Islet precursor cell (in vitro differentiated cells): ENCODE results near the gene COQ3.

ENCODE experiments used
- DNase-seq: peaks from one replicate; pipeline ENCODE4 v3.0.0-alpha.2; 2018

COQ3 gene

GRCh38 chr6:99393698-99394531 lies at the start of gene COQ3:
Gene COQ3, minus strand, starts transcription at chr6:99394195. Its CDS starts 16 bp downstream, at chr6:99394179.
- peak; percentile 97 for DNase-seq

- no peak for DNase-seq
These were observed 40.9 kb upstream of the COQ3 start for GRCh38 chr6:99434702-99435530.

DNA sequence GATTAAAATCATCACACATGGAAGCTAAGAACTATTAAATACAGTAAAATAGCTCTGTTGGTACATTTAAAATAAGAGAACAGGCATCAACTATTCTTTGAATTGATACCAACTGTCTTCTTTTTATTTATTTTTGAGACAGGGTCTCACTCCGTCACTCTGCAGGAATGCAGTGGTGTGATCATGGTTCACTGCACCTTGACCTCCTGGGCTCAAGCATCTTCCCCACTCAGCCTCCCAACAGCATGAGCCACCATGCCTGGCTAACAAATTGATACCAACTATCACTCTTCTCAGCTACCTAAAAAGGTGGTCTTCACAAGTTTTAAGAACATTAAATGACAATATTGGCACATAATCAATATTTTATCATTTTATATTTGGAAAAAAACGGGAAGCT lies 38.9 kb upstream of the COQ3 start:
- DNase-seq = no peak

GRCh38 chr6:99431901-99432300 lies 37.9 kb upstream of the COQ3 start:
- no peak for DNase-seq

DNA sequence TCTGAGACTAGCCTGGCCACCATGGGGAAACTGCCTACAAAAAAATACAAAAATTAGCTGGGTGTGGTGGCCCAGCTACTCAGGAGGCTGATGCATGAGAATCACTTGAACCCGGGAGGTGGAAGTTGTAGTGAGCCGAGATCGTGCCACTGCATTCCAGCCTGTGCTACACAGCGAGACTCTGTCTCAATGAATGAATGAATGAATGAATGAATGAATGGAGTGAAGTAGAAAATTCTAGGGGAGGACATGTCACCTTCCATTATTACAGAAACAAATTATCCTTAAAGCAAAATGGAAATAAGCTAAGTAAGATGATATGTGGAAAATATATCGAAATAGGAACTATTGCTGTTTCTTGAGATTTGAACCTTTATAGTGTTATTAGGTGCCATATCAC lies 34.0 kb upstream of the COQ3 start:
- no peak for DNase-seq

DNA sequence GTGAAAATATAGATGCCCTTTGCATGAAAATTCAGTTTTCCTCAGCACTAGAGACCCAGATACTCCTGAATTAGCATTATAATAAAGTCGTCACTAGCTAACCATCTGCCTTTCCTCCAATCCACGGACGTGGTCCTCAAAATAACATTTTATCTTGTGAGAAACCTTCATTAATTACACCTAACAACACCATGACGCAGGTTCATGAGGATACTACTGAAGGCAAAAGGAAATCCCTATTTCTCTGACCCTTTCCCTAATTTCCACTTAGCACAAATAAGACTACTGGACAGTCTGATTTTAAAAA lies 32.4 kb upstream of the COQ3 start:
- DNase-seq = no peak

DNA sequence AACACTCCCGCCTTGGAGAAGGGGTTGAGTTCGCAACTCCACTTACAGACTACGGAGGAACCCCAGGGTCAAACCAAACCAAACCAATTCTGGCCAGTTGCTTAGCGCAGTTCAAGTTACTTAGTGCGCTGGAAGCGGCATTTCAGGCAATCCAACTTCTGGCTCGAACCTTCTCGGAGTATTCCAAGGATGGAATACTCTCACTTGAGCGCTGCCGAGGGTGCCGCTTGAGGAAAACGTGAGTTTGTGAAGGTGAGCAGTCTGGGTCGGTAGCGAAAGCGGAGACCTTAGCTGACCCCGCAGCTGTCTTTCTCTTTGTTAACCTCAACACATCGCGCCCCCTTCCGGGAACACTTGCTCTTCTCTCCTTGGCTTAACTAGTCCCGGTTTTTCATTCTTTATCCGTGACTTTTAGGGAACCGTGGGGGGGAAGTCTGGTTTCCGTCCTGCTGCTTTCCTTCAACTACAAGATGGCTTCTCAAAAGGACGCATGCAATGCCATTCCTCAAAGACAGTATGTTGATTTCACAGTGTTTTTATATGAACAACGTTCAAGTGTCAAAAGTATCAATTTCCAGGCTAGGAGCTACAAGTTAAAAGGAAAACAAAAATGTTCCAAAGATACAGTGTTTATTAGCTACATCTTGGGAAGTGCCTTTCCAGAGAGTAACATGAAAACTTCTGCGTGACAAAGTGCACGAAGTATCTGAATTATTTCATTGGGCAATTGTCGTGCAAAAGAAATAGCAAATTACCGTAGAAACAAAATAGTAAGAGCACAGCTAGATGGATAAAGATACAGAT lies 31.9 kb upstream of the COQ3 start:
- peak; percentile 97 for DNase-seq

DNA sequence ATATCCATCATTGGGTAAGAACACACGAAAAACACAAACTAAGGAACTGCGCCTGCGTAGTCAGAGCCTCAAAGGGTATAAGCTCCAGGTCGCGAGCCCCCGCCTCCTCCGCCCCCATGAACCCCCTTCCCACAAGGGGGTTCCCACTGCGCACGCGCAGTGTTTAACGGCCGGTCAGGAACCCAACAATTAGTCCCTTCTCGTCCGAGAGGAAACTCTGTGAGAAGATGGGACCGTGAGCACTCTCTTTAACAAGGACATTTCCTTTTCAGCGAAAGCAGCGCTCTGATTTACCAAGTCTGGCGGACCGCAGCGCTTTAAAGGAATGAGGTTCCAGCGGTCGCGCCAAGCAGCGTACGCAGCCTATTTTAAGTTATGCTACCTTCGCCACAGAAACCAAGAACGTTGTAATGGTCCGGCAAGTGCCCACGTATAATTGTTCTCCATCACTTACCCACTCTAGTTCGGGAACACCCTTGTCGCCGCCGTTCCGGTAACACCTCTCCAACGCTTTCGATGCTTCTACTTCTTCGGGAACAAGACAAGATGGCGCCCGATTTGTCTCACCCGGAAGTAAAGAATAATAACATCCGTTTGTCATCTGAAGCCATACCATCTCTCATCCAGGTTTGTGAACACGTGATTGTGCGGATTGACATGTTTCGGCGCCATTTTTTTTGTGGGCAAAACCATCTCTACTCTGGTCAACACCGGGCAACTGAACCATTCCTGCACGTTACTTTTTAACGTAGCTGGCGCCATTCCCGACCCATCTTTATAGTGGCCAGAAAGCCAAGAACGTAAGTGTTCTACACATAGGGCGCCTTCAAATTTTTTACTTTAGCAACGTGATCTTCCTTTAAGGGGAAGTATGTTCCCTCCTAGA lies 31.0 kb upstream of the COQ3 start, which contains the start of gene PNISR:
TSS of gene PNISR (minus strand) at position 548 of the 886 bp plus-strand sequence. CDS start 10,649 bp downstream, outside the sequence.
- DNase-seq = peak; percentile 97

GRCh38 chr6:99424022-99424421 lies 30.0 kb upstream of the COQ3 start:
- DNase-seq = no peak

- no peak for DNase-seq
These were observed 28.9 kb upstream of the COQ3 start for GRCh38 chr6:99422912-99423311.

DNA sequence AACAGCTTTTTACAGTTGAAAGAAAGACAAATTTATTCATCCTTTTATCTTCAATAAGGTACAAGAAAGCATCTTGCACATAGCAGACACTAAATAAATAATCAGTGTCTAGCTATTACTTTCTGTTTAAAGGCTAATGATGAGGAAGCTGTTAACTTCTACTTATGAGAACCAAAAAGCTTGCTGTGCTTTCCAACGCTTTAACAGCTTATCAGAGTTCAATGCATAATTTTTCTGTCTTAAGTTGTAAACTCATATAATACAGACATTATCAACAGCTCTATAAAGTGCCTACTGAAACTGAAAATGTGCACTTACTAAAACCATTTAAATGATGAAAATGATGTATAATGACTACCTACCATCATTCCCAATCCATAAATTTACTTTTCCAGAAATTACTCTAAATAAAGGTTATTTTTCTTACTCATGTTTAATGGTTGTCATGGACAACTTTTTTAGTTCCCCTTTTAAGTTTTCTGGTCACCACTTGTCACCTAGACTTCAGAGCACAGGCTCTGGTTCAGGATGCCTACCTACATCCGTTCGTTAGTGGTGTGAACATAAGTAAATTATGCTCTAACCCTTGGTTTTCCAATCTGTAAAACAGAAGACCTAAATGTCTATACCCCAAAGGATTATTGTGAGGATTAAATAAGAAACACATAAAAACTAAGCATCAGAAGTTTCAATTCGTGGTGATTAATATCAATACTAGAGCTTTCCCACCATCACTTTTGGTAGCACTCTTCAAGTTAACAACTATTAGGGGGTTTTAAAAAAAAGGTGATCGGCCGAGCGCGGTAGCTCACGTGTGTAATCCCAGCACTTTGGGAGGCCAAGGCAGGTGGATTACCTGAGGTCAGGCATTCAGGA lies 23.1 kb upstream of the COQ3 start:
- no peak for DNase-seq

GRCh38 chr6:99416226-99416625 lies 22.2 kb upstream of the COQ3 start:
- DNase-seq = no peak

DNA sequence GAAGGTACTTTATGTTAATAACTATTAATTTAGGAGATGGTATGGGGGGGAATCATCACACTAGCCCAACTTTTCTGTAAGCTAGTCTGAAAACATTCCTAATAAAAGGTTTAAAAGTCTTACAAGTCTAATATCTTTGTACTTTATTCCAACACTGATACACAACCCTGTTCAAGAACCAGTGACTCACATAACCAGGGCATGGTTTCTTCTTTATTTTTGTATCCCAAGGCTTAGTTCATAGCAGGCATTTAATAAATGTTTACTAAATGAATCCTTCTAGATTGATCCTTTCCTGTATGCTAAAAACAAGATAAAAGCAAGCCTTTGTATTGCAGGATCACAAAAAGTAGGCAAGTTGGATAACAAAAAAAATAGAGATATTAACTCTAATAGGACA lies 21.5 kb upstream of the COQ3 start:
- no peak for DNase-seq

DNA sequence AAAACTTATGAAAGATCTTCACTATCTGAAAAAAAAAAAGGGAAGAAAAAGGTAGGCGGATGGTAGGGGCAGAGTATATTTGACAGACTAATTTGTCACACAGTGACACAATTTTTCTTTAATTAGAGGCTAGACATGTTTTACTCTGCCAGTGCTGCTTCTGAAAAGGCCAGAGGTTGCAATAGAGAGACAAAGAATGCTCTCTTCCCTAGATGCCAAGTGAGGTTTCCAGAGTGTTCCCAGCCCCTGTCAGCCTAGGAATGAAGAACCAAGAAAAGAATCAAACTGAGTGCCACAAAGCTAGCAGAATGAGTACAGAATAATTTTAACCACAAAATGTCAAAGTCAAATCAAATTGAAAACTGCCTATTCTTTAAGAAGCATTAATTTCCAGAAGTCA lies 18.1 kb upstream of the COQ3 start:
- DNase-seq = no peak

- DNase-seq = no peak
These were observed 15.7 kb upstream of the COQ3 start for GRCh38 chr6:99409672-99410071.

DNA sequence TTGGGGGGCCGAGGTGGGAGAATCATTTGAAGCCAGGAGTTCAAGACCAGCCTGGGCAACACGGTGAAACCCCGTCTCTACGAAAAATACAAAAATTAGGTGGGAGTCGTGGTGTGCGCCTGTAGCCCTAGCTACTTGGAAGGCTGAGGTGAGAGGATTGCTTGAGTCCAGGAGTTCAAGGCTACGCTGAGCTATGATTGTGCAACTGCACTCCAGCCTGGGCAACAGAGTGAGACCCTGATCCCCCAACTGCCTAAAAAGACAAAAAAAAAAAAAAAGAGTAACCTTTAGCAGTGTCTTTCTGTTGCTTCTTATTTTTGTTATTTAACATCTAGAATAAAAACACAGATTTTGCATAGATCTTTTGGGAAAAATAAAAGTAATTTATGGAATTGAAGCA lies 13.1 kb upstream of the COQ3 start:
- no peak for DNase-seq

- no peak for DNase-seq
These were observed 8.5 kb upstream of the COQ3 start for GRCh38 chr6:99402448-99402847.

GRCh38 chr6:99397287-99397686 lies 3.3 kb upstream of the COQ3 start:
- DNase-seq = no peak

DNA sequence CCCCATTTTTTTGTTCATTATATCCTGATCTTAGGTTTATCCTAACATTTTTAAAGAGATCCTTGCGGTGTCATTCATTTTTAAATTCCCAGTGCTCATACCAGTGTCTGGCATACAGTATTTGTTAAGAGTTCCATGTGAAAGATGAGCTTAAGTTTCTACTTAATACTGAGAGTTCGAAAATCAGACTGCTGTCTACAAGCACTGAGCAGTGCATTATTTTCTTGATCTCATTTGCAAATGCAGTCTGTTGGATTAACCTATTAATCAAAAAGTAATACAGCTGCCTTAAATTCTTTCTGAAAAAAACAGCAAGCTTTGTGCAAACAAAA lies 663 bp downstream of the COQ3 start:
- no peak for DNase-seq

DNA sequence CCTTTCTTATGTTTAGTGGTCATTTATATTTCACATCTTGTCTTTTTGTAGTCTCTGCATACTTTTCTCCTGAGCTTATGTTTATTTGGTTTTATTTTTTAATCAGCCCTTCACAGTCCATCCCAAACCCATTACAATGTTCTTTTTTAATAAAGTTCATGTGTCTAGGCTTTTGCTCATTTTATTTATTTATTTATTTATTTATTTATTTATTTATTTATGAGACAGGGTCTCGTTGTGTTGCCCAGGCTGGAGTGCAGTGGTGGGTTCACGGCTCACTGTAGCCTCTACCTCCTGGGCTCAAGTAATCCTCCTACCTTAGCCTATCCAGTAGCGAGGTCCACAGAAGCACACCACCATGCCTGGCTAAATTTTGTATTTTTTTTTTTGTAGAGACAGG lies 3.1 kb downstream of the COQ3 start:
- no peak for DNase-seq

DNA sequence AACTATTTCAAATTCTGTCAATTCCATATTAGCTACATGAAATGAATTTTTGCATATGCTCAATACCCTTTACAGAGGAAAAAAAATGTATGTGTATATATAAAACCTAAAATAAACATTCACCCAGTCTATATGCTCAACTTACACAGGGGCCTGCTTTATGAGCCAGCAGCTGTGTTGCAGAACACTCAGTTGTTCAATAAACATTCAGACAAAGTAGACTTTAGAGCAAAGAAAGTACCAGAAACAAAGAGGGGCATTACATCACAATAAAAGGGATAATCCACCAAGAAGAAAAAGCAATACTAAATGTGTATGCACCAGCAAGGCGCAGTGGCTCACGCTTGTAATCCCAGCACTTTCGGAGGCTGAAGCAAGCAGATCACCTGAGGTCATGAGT lies 9.5 kb downstream of the COQ3 start:
- DNase-seq = no peak
